GM13977 (cell line): ENCODE measurements around the gene DRG1.
A peak's percentile ranks its signal among the peaks of the same experiment; 100 is the strongest.
"Not testable (repeated sequence)": the region's sequence is repeated elsewhere in the genome, so short reads cannot be mapped to it uniquely, and the experiment has no call there.

ENCODE experiments used
- DNase-seq: peaks from one replicate; pipeline ENCODE4 v3.0.0; 2012; ENCODE audit warnings: low spot score
- CTCF ChIP-seq: IDR thresholded peaks from 2 replicates; pipeline ENCODE4 v1.5.1; 2012; ENCODE audit warnings: mild to moderate bottlenecking, control low read depth; ENCODE audit not compliant: insufficient read depth; ENCODE audit errors: extremely low read depth, missing control alignments
- in situ Hi-C: fragments of 300-500 bp; cut with MboI; formaldehyde crosslinking; loops from one replicate; pipeline ENCODE4 v1.12.0; 2022; ENCODE audit warnings: low sequenced_read_pairs, low pct_unique_long_range_greater_than_20kb, mixed read lengths, inconsistent platforms; ENCODE audit not compliant: unreplicated experiment

DRG1 gene

GRCh38 chr22:31465307-31465706, 65.9 kb downstream of the DRG1 start:
- in situ Hi-C loops = no loop called here
- no peak for DNase-seq
- TF ChIP-seq CTCF = no peak

- TF ChIP-seq CTCF = no peak
- in situ Hi-C loops = no loop called here
- DNase-seq = no peak
Measured at GRCh38 chr22:31474743-31475142, 75.3 kb downstream of the DRG1 start.

DNA sequence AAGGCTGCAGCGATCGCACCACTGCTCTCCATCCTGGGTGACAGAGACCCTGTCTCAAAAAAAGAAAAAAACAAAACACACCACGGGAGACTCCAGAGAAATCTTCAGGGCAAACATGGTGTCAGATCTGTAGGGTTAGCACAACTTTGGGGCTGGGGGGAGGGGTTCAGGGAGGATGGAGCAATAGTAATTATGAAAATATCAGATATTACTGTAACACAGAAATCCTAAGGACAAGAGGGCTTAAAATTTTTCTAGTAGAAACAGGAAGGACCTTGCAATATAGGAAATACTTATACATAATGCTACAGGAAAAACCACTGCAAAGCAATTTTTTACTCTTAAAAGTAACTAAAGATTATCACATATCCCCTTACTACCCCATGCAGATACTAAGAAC, 76.4 kb downstream of the DRG1 start:
- no peak for TF ChIP-seq CTCF
- in situ Hi-C loops = no loop called here
- no peak for DNase-seq

GRCh38 chr22:31477329-31477728, 77.9 kb downstream of the DRG1 start:
- TF ChIP-seq CTCF = no peak
- in situ Hi-C loops = no loop called here
- DNase-seq = peak; percentile 59

DNA sequence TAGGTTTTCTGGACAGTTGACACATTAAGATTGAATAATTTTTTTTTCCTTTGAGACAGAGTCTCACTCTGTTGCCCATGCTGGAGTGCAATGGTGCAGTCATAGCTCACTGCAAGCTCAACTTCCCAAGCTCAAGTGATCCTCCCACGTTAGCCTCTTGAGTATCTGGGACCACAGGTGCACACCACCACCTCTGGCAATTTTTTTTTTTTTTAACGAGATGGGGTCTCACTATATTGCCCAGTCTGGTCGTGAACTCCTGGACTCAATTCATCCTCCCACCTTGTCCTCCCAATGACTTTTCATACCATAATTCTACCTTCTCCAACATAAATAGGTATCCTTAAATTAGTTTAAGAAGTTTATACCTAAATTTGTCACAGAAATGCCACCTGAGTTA, 81.7 kb downstream of the DRG1 start:
- TF ChIP-seq CTCF = no peak
- DNase-seq = no peak
- in situ Hi-C loops = no loop called here

DNA sequence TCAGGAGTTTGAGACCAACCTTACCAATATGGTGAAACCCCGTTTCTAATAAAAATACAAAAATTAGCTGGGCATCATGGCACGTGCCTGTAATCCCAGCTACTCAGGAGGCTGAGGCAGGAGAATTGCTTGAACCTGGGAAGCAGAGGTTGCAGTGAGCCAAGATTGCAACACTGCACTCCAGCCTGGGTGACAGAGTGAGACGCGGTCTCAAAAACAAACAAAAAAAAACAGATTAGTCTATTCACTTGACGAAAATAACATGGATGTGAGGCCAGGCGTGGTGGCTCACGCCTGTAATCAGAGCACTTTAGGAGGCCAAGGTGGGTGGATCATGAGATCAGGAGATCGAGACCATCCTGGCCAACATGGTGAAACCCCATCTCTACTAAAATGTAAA, 83.1 kb downstream of the DRG1 start:
- DNase-seq, in situ Hi-C loops: not testable (repeated sequence)
